BJ (cell line): ENCODE results near the gene KATNAL2. TPM values are rescaled to one million over a fixed set of nuclear protein-coding genes. Genes with fewer than 3 reads are reported as not detected.

Experiments
- CTCF ChIA-PET: fragments of 350-600 bp; formaldehyde crosslinking; extraction: SDS; loops from one replicate; lab custom pipeline; 2021; ENCODE audit warnings: antibody characterized with exemption, inconsistent platforms; lab: Yijun Ruan, JAX
- POLR2A ChIA-PET: fragments of 300-600 bp; sonication (Branson Sonifier 250); formaldehyde crosslinking; extraction: SDS; loops from one replicate; lab custom pipeline; 2021; ENCODE audit warnings: antibody characterized with exemption; lab: Charles Lee
- DNase-seq: peaks from one replicate; pipeline ENCODE4 v3.0.0-alpha.2; 2011; ENCODE audit warnings: low read depth
- H3K27me3 ChIP-seq: 2 replicates; pipeline ENCODE4 v1.6.0; 2011; ENCODE audit warnings: low read length; ENCODE audit not compliant: control insufficient read depth, insufficient read depth
- H3K36me3 ChIP-seq: 2 replicates; pipeline ENCODE4 v1.5.1; 2011; ENCODE audit warnings: low read length; ENCODE audit not compliant: control insufficient read depth, insufficient read depth
- H3K4me3 ChIP-seq: 2 replicates; pipeline ENCODE4 v1.5.1; 2011; ENCODE audit warnings: low read depth, mild to moderate bottlenecking, control low read depth, low read length
- polyA plus RNA-seq: library from polyadenylated mRNA; depleted of rRNA; stranded (reverse); fragments of >200 nt; gene quantifications from 2 replicates; pipeline ENCODE4 v1.2.3, GENCODE V29; 2011
- TF ChIP-seq, protein P1 (sequence below): IDR thresholded peaks from 2 replicates; pipeline ENCODE4 v1.5.1; 2011; ENCODE audit warnings: low read depth, mild to moderate bottlenecking, control low read depth, inconsistent platforms, low read length, moderate library complexity; ENCODE audit not compliant: insufficient read depth

KATNAL2 gene
- polyA plus RNA-seq, 1 experiment = 1.3 TPM

GRCh38 chr18:46894124-46894523, 23.3 kb upstream of the KATNAL2 start:
- Histone ChIP-seq H3K4me3 (no peak overlapping the region), H3K36me3 (peaks cover 2% of the 10 kb centered on the region; the same call in 1 of the 2 replicates), H3K27me3 (no peaks in the 10 kb centered on the region)
- DNase-seq = no peak
- ChIA-PET POLR2A (no interaction called here), CTCF (interaction anchor here (1.9 kb wide), 1 partner anchor 11 kb away, joined by 6 read pairs; no protein-coding TSS in a partner anchor)
- TF ChIP-seq, protein P1, sequence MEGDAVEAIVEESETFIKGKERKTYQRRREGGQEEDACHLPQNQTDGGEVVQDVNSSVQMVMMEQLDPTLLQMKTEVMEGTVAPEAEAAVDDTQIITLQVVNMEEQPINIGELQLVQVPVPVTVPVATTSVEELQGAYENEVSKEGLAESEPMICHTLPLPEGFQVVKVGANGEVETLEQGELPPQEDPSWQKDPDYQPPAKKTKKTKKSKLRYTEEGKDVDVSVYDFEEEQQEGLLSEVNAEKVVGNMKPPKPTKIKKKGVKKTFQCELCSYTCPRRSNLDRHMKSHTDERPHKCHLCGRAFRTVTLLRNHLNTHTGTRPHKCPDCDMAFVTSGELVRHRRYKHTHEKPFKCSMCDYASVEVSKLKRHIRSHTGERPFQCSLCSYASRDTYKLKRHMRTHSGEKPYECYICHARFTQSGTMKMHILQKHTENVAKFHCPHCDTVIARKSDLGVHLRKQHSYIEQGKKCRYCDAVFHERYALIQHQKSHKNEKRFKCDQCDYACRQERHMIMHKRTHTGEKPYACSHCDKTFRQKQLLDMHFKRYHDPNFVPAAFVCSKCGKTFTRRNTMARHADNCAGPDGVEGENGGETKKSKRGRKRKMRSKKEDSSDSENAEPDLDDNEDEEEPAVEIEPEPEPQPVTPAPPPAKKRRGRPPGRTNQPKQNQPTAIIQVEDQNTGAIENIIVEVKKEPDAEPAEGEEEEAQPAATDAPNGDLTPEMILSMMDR = no peak

- TF ChIP-seq, protein P1 = no peak
- ChIA-PET CTCF (no interaction called here), POLR2A (no interaction called here)
- H3K4me3 ChIP-seq = no peak overlapping the region
- no peaks in the 10 kb centered on the region for H3K36me3 ChIP-seq
- H3K27me3 ChIP-seq = no peaks in the 10 kb centered on the region
- DNase-seq = no peak
These were observed 18.0 kb upstream of the KATNAL2 start for GRCh38 chr18:46899274-46899948.

GRCh38 chr18:46903406-46903805, 14.0 kb upstream of the KATNAL2 start:
- no peak for DNase-seq
- ChIA-PET POLR2A (no interaction called here), CTCF (no interaction called here)
- TF ChIP-seq, protein P1 = no peak
- no peak overlapping the region for H3K4me3 ChIP-seq
- H3K27me3 ChIP-seq = no peaks in the 10 kb centered on the region
- no peaks in the 10 kb centered on the region for H3K36me3 ChIP-seq

DNA sequence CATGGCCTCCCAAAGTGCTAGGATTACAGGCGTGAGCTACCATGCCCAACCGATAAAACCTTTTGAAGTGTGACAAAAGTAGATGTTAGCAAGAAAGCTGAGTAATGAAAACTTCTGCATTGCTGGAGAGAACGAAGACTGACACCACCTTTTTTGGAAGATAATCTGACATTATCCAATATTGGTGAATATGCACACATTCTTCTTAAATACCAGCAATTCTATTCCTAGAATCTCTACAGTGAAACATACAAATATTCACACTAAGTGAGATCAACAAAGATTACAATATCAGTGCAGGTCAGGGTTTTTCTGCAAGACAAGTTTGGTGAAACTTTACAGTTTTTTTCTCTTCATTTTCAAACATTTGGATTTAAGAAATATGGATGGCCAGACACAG, 7.9 kb upstream of the KATNAL2 start:
- ChIA-PET CTCF (no interaction called here), POLR2A (no interaction called here)
- no peaks in the 10 kb centered on the region for H3K36me3 ChIP-seq
- H3K4me3 ChIP-seq = no peak overlapping the region
- H3K27me3 ChIP-seq = no peaks in the 10 kb centered on the region
- DNase-seq = no peak
- TF ChIP-seq, protein P1 = no peak

GRCh38 chr18:46910856-46911255, 6.5 kb upstream of the KATNAL2 start:
- TF ChIP-seq, protein P1 = no peak
- Histone ChIP-seq H3K27me3 (no peaks in the 10 kb centered on the region), H3K36me3 (no peaks in the 10 kb centered on the region), H3K4me3 (no peak overlapping the region)
- ChIA-PET POLR2A (no interaction called here), CTCF (no interaction called here)
- DNase-seq = no peak
